ENCODE measurements around the gene PTGES2.

Gene PTGES2

GRCh38 chr9:128123451-128124080 lies 4.0 kb downstream of the PTGES2 start:
- TF ChIP-seq ZFX (IDR thresholded peaks at IDR 0.05) (no peak), CTCF (conservative IDR thresholded peaks at IDR 0.05) (no peak)
- no peak overlapping the region for H3K27ac ChIP-seq

DNA sequence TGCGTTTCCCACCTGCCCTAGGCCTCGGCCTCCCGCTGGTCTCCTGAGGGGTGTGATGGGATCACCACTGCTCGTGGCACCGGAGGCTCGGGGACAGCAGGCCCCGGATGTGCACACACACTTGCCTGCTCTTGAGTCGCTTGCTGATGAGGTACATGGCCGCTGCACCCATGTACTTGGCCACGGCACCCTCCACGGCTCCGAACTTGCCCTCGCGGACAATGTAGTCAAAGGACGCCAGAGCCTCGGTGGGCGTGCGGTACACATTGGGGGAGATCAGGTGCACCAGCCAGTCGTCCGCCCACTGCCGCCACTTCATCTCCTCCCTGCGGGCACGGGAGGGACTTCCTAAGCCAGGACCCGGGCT lies 4.7 kb downstream of the PTGES2 start:
- TF ChIP-seq ZFX (IDR thresholded peaks at IDR 0.05) = no peak
- no peak for TF ChIP-seq CTCF (conservative IDR thresholded peaks at IDR 0.05)

DNA sequence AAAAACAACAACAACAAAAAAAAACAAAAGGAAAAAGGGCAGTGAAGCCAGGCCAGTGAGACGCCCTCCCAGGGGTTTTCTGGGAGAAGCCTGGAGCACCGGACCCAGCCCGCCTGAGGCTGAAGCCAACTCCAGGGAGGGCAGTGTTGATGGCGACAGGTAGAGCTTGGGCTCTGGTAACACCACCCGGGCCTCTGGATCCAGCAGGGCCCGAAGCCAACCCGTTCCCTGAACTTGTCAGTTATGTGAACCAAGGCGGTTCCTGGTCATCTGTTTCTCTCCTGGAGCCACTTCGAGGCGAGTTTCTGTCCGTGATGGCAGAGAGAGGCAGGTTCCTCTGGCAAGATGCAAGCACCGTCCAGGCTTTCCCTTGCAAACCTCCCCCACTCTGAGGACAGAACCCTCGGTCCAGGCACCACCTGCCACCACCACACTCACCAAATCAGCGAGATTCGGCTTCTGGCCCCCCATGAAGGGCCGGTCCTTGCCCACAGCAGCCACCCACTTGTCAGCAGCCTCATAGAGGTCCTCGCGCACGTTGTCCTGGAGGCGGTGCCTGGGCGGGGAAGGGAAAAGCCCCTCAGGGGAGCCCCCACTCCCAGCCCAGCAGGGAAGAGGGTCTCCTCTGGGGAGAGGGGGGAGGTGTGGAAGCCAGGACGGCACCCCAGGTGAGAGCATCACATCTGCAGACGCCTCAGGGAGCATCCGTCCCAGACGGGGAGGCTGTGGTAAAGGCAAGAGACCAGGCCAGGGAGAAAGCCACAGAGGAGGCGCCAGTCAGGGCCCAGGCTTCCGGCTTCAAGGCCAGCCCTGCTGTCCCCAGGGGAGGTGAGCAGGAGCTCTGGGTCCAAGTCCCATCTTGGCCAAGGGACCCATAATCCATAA lies 5.4 kb downstream of the PTGES2 start:
- TF ChIP-seq ZFX (IDR thresholded peaks at IDR 0.05) (no peak), CTCF (conservative IDR thresholded peaks at IDR 0.05) (no peak)

More for the DNA sequence above, 4.7 kb downstream of the PTGES2 start:
- no peak overlapping the region for H3K27ac ChIP-seq

DNA sequence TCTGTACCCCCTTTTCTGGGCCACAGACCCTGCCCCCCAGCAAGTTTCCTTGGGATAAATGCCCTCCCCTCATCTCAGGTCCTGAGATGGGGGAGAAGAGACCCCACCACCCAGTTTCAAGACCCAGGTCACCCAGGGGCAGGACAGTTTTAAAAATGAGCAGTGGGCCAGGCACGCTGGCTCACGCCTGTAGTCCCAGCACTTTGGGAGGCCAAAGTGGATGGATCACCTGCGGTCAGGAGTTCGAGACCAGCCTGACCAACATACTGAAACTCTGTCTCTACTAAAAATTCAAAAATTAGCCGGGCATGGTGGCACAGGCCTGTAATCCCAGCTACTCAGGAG lies 6.1 kb downstream of the PTGES2 start:
- H3K27ac ChIP-seq = no peak overlapping the region
- no peak for TF ChIP-seq CTCF (conservative IDR thresholded peaks at IDR 0.05)
- no peak for TF ChIP-seq ZFX (IDR thresholded peaks at IDR 0.05)

More for the DNA sequence above, 5.4 kb downstream of the PTGES2 start:
- no peak overlapping the region for H3K27ac ChIP-seq

GRCh38 chr9:128120741-128121465 lies 6.6 kb downstream of the PTGES2 start:
- no peak for TF ChIP-seq CTCF (conservative IDR thresholded peaks at IDR 0.05)
- TF ChIP-seq ZFX (IDR thresholded peaks at IDR 0.05) = no peak
- H3K27ac ChIP-seq = no peak overlapping the region

- TF ChIP-seq CTCF (conservative IDR thresholded peaks at IDR 0.05) (no peak), ZFX (IDR thresholded peaks at IDR 0.05) (no peak)
- H3K27ac ChIP-seq = no peak overlapping the region
Observed at GRCh38 chr9:128120061-128120740, 7.3 kb downstream of the PTGES2 start.
